DMS79 (cell line): Measurements from ENCODE around the gene ANTXR1.

Experiments
- DNase-seq: peaks from one replicate; lab custom pipeline; 2025; lab: John Stamatoyannopoulos, UW

ANTXR1 gene

GRCh38 chr2:69279931-69280681 is 267.1 kb downstream of the ANTXR1 start:
- DNase-seq: no peak

GRCh38 chr2:69280796-69281412 is 267.9 kb downstream of the ANTXR1 start:
- no peak for DNase-seq

- no peak for DNase-seq
Measured at GRCh38 chr2:69285379-69285894, 272.5 kb downstream of the ANTXR1 start.

- DNase-seq: no peak
Measured at GRCh38 chr2:69287544-69287943, 274.6 kb downstream of the ANTXR1 start.

- DNase-seq: no peak
Measured at GRCh38 chr2:69288429-69288828, 275.4 kb downstream of the ANTXR1 start.

GRCh38 chr2:69291004-69291650 is 278.1 kb downstream of the ANTXR1 start:
- no peak for DNase-seq

- no peak for DNase-seq
Measured at GRCh38 chr2:69291721-69292120, 278.7 kb downstream of the ANTXR1 start.

GRCh38 chr2:69292256-69292655 is 279.3 kb downstream of the ANTXR1 start:
- no peak for DNase-seq

- no peak for DNase-seq
Measured at GRCh38 chr2:69296421-69296820, 283.4 kb downstream of the ANTXR1 start.

- no peak for DNase-seq
Measured at GRCh38 chr2:69297216-69297615, 284.2 kb downstream of the ANTXR1 start.

- no peak for DNase-seq
Measured at GRCh38 chr2:69298261-69298660, 285.3 kb downstream of the ANTXR1 start.

GRCh38 chr2:69298862-69299261 is 285.9 kb downstream of the ANTXR1 start:
- DNase-seq: no peak
